GM20000 (cell line): ENCODE measurements around the gene NEK2.
"Not testable (repeated sequence)": the region's sequence is repeated elsewhere in the genome, so short reads cannot be mapped to it uniquely, and the experiment has no call there.

Experiments used
- DNase-seq: peaks from one replicate; pipeline ENCODE4 v3.0.0; 2012; ENCODE audit warnings: low spot score
- TF ChIP-seq, protein P1 (sequence below): IDR thresholded peaks from 2 replicates; pipeline ENCODE4 v1.5.1; 2012; ENCODE audit warnings: mild to moderate bottlenecking, control low read depth; ENCODE audit errors: extremely low read depth, missing control alignments

The NEK2 gene

DNA sequence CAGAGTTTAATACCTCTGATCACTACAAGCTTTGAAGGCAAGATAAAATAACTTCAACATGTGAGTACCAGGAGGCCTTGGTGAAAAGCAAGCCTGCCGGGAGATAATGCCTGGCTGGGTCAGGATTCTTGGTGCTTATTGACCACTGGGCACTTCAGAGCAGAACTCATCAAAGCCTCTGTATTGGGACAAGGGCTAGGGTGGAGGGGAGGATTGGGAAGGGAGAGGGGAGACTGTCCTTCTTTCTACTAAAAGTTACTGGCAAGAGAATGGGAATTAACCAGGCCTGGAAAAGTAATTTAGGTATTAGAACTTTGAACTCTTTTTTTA is 35.2 kb downstream of the NEK2 start:
- no peak for DNase-seq
- TF ChIP-seq, protein P1, sequence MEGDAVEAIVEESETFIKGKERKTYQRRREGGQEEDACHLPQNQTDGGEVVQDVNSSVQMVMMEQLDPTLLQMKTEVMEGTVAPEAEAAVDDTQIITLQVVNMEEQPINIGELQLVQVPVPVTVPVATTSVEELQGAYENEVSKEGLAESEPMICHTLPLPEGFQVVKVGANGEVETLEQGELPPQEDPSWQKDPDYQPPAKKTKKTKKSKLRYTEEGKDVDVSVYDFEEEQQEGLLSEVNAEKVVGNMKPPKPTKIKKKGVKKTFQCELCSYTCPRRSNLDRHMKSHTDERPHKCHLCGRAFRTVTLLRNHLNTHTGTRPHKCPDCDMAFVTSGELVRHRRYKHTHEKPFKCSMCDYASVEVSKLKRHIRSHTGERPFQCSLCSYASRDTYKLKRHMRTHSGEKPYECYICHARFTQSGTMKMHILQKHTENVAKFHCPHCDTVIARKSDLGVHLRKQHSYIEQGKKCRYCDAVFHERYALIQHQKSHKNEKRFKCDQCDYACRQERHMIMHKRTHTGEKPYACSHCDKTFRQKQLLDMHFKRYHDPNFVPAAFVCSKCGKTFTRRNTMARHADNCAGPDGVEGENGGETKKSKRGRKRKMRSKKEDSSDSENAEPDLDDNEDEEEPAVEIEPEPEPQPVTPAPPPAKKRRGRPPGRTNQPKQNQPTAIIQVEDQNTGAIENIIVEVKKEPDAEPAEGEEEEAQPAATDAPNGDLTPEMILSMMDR, result no peak

DNA sequence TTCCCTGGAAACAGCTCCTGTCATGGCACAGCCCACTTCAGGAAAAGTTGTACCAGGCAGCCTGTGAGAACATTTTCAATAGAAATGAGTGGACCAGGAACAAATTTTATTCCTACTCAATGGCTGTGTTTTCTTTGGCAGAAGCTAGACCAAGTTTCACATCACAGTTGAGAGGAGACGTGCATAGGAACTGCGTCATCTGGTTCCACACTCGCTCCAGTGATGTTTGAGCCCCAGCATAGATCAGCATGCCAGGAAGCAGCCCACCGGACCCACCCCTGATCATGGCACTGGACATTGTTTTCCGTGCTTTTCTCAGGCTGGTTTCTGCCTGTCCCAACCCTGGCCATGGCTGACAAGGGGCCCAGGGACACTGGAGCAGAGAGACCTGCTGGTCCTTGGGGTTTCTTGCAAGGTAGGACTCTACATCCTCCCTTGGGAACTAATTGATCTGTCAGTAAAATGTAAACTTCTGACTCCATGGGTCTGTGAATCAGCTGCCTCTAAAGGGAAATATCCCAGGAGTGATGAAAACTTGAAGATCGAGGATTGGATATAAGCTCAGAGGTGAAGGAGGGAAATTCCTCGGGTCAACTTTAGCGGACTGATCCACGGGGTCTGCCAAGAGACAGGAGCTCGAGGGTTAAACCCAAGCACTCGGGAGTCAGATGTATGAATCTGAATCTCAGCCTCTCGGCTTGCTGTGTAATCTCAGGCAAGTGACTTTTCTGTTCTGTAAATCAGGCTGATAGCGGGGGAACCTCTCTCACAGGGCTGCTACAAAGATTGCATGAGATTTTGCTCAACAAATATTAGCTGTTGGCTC is 35.7 kb downstream of the NEK2 start:
- TF ChIP-seq, protein P1, result no peak
- no peak for DNase-seq

DNA sequence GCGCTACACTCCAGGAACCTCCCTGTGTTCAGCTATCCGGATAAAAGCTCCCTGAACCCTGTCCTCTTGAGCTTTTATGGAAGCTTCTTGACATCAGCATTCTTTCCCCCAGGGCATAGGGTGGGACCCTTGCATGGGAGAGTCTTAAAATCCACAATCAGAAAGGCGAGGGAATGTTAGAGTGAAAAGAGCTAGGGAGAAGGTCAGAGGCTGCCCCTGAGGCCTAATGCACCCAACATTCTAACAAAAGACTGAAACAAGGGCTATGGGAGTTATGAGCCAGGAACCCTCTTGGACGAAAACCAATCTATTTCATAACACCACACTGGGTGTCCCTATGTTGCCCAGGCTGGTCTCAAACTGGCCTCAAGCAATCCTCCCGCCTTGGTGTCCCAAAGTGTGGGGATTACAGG is 36.7 kb downstream of the NEK2 start:
- TF ChIP-seq, protein P1, result no peak
- no peak for DNase-seq

DNA sequence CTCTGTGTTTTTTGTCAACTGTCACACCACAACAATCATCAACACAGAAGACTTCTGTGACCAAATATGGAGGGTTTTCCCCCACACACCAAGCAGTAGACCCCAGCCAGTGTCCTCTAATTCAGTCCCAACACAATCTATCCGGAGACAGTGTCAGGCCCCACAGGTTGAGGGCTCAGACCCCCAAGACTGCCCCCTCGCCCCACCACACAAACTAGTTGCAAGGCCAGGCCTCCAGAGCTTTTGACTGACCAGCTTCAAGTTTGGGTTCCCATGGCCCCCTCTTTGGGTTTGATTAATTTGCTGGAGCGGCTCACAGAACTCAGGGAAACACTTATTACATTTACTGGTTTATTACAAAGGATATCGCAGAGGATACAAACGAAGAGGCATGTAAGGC is 37.2 kb downstream of the NEK2 start:
- TF ChIP-seq, protein P1, result no peak

DNA sequence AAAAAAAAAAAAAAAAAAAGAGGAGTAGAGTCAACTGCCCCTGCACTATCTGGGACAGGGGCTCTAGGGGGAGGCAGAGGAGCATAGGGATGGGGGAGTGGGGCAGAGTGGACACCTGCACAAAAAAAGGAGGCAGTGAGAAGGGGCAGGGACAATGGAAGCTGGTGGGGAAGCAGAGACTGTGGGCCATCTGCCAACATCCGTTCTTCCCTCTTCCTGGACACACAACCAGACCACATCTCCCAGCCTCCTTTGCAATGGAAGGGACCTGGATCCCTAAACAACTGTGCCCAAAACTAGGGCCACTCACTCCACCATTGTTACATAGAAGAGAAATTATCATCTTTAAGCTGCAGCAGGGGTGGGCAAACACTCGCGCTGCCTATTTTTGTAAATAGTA is 38.4 kb downstream of the NEK2 start:
- no peak for DNase-seq
- TF ChIP-seq, protein P1, result no peak

More for the DNA sequence above, 37.2 kb downstream of the NEK2 start:
- DNase-seq, result no peak

DNA sequence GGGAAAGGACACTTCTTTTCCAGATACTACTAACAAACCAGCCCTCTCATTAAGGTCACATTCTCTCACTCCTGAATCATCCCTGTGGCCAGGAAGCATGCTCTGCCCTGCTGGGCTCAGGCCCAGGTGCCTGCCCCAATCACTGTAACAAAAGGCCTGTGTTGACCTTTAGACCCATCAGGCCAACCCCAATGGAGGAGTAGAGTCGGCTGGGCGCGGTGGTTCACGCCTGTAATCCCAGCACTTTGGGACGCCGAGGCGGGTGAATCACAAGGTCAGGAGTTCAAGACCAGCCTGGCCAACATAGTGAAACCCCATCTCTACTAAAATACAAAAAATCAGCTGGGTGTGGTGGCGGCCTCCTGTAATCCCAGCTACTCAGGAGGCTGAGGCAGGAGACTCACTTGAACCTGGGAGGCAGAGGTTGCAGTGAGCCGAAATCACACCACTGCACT is 38.8 kb downstream of the NEK2 start:
- DNase-seq, result not testable (repeated sequence)

DNA sequence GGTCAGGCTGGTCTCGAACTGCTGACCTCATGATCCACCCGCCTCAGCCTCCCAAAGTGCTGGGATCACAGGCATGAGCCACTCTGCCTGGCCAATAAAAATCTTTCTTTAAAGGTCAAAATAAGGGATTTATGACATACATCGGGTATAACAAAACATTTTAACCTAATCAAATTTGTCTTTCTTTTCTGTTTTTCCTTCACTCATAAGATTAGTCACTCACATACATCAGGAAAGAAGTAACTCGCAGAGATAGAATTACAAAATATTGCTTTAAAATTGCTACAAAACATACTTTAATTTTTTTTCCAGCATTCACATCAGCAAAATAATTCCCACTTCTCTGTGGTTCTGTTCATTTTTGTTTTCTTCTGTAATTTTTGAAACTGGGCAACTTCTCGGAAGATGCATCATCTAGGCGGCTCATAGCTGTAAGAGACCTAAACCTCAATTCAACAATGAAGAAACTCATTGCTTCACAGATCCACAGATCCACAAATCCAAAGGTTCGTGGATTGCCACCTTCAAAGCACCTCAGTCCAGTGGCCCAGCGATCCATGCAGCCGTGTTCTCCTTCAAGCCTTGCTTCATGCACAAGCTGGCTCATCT is 39.7 kb downstream of the NEK2 start:
- TF ChIP-seq, protein P1, result no peak
- DNase-seq, result no peak
